Renal cortical epithelial cell (primary cell): ENCODE measurements around the gene HSDL2. TPM values are rescaled to one million over a fixed set of nuclear protein-coding genes. Genes with fewer than 3 reads are reported as not detected.
"Not testable (repeated sequence)": the region's sequence is repeated elsewhere in the genome, so short reads cannot be mapped to it uniquely, and the experiment has no call there.

ENCODE experiments used
- DNase-seq: peaks from one replicate; pipeline ENCODE4 v3.0.0-alpha.2; 2011; ENCODE audit warnings: low read depth
- total RNA-seq: library from RNA; depleted of rRNA; stranded (reverse); fragments of >200 nt; gene quantifications from 2 replicates; pipeline ENCODE4 v1.2.3, GENCODE V29; 2014

Gene HSDL2
- total RNA-seq, 1 donor from 2014 or later = 64.2 TPM

- DNase-seq = no peak
Measured at GRCh38 chr9:112366591-112366990, 13.3 kb upstream of the HSDL2 start.

- DNase-seq = no peak
Measured at GRCh38 chr9:112367465-112367864, 12.4 kb upstream of the HSDL2 start.

- no peak for DNase-seq
Measured at GRCh38 chr9:112369817-112370216, 10.1 kb upstream of the HSDL2 start.

GRCh38 chr9:112371060-112371459 is 8.8 kb upstream of the HSDL2 start:
- peak; percentile 32 for DNase-seq

GRCh38 chr9:112373666-112374065 is 6.2 kb upstream of the HSDL2 start:
- DNase-seq = not testable (repeated sequence)

GRCh38 chr9:112374232-112374631 is 5.7 kb upstream of the HSDL2 start:
- not testable (repeated sequence) for DNase-seq

GRCh38 chr9:112375361-112375760 is 4.5 kb upstream of the HSDL2 start:
- DNase-seq = no peak

GRCh38 chr9:112377087-112377486 is 2.8 kb upstream of the HSDL2 start:
- DNase-seq = no peak

- DNase-seq = no peak
Measured at GRCh38 chr9:112377684-112378327, 2.1 kb upstream of the HSDL2 start.

- DNase-seq = peak; percentile 49
Measured at GRCh38 chr9:112378328-112379176, 1.4 kb upstream of the HSDL2 start.

- peak; percentile 93 for DNase-seq
Measured at GRCh38 chr9:112379177-112380101, 469 bp upstream of the HSDL2 start.

GRCh38 chr9:112380825-112381221 is 915 bp downstream of the HSDL2 start:
- DNase-seq = peak; percentile 23

GRCh38 chr9:112382066-112382465 is 2.2 kb downstream of the HSDL2 start:
- no peak for DNase-seq

- no peak for DNase-seq
Measured at GRCh38 chr9:112382501-112383364, 2.8 kb downstream of the HSDL2 start.

- no peak for DNase-seq
Measured at GRCh38 chr9:112384219-112384618, 4.3 kb downstream of the HSDL2 start.

- DNase-seq = no peak
Measured at GRCh38 chr9:112384690-112385089, 4.8 kb downstream of the HSDL2 start.

GRCh38 chr9:112387115-112387514 is 7.2 kb downstream of the HSDL2 start:
- DNase-seq = no peak

- not testable (repeated sequence) for DNase-seq
Measured at GRCh38 chr9:112389897-112390296, 10.0 kb downstream of the HSDL2 start.

GRCh38 chr9:112391936-112392560 is 12.1 kb downstream of the HSDL2 start:
- DNase-seq = not testable (repeated sequence)

- DNase-seq = peak; percentile 58
Measured at GRCh38 chr9:112393146-112393545, 13.2 kb downstream of the HSDL2 start.

GRCh38 chr9:112396416-112396815 is 16.5 kb downstream of the HSDL2 start:
- no peak for DNase-seq
